ENCODE measurements around the gene PAIP2.

GRCh38 chr5:139382807-139383206 lies 41.2 kb downstream of the PAIP2 start:
- TF ChIP-seq, protein P1, sequence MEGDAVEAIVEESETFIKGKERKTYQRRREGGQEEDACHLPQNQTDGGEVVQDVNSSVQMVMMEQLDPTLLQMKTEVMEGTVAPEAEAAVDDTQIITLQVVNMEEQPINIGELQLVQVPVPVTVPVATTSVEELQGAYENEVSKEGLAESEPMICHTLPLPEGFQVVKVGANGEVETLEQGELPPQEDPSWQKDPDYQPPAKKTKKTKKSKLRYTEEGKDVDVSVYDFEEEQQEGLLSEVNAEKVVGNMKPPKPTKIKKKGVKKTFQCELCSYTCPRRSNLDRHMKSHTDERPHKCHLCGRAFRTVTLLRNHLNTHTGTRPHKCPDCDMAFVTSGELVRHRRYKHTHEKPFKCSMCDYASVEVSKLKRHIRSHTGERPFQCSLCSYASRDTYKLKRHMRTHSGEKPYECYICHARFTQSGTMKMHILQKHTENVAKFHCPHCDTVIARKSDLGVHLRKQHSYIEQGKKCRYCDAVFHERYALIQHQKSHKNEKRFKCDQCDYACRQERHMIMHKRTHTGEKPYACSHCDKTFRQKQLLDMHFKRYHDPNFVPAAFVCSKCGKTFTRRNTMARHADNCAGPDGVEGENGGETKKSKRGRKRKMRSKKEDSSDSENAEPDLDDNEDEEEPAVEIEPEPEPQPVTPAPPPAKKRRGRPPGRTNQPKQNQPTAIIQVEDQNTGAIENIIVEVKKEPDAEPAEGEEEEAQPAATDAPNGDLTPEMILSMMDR (IDR thresholded peaks at IDR 0.05) = no peak
- TF ChIP-seq REST (IDR thresholded peaks at IDR 0.05; ENCODE audit: insufficient read depth in 1 of 2, low read depth in 2 of 2, low read length in 1 of 2) = no peak
- TF ChIP-seq POLR2AphosphoS5 (IDR thresholded peaks at IDR 0.05; ENCODE audit: low read depth, low read length) = no peak
- TF ChIP-seq SIN3A (IDR thresholded peaks at IDR 0.05; ENCODE audit: borderline replicate concordance, insufficient read depth, low read depth, low read length) = no peak

Measured in Panc1 (cell line).